Measurements from ENCODE around the gene ATP6V1C2.

GRCh38 chr2:10675131-10675530, 46.3 kb upstream of the ATP6V1C2 start:
- TF ChIP-seq CTCF (conservative IDR thresholded peaks at IDR 0.05) = no peak
- TF ChIP-seq ZFX (IDR thresholded peaks at IDR 0.05) = no peak
